Loucy (cell line): Measurements from ENCODE around the gene FAM193A.
"Not testable (repeated sequence)": the region's sequence is repeated elsewhere in the genome, so short reads cannot be mapped to it uniquely, and the experiment has no call there.

Experiments
- H2AFZ ChIP-seq: fragments of 200-600 bp; sonication (generic); 2 replicates; pipeline ENCODE4 v1.6.0; 2016; ENCODE audit warnings: antibody characterized with exemption, mild to moderate bottlenecking, low read length, moderate library complexity
- H3F3A ChIP-seq: fragments of 200-600 bp; 2 replicates; pipeline ENCODE4 v1.6.0; 2016; ENCODE audit warnings: antibody characterized with exemption, low read depth, mild to moderate bottlenecking
- H3K27me3 ChIP-seq: fragments of 200-600 bp; sonication (generic); 2 replicates; pipeline ENCODE4 v1.6.1; 2014; ENCODE audit warnings: low read length, mild to moderate bottlenecking; ENCODE audit not compliant: insufficient read depth, poor library complexity, severe bottlenecking
- H3K36me3 ChIP-seq: fragments of 200-600 bp; sonication (generic); 2 replicates; pipeline ENCODE4 v1.6.1; 2016; ENCODE audit warnings: low read length; ENCODE audit not compliant: insufficient read depth
- H3K4me1 ChIP-seq: fragments of 200-600 bp; sonication (generic); 2 replicates; pipeline ENCODE4 v1.5.1; 2014; ENCODE audit warnings: low read length, mild to moderate bottlenecking; ENCODE audit not compliant: insufficient read depth, poor library complexity, severe bottlenecking
- H3K4me2 ChIP-seq: fragments of 200-600 bp; sonication (generic); 2 replicates; pipeline ENCODE4 v1.6.0; 2014; ENCODE audit warnings: antibody characterized with exemption, low read length, low read depth, mild to moderate bottlenecking; ENCODE audit not compliant: poor library complexity, severe bottlenecking
- H3K4me3 ChIP-seq: fragments of 200-600 bp; sonication (generic); 2 replicates; pipeline ENCODE4 v1.5.1; 2014; ENCODE audit warnings: low read length, mild to moderate bottlenecking, mixed read lengths; ENCODE audit not compliant: poor library complexity, severe bottlenecking
- H3K79me2 ChIP-seq: fragments of 200-600 bp; sonication (generic); 2 replicates; pipeline ENCODE4 v1.6.1; 2014; ENCODE audit warnings: low read length; ENCODE audit not compliant: insufficient read depth
- H3K9ac ChIP-seq: fragments of 200-600 bp; sonication (generic); 2 replicates; pipeline ENCODE4 v1.6.0; 2014; ENCODE audit warnings: mild to moderate bottlenecking, low read depth, low read length, moderate library complexity; ENCODE audit not compliant: poor library complexity, severe bottlenecking
- H3K9me2 ChIP-seq: fragments of 200-600 bp; sonication (generic); replicated peaks from 2 replicates; pipeline ENCODE4 v1.6.1; 2016; ENCODE audit warnings: low read depth, low read length, mixed read lengths
- H3K9me3 ChIP-seq: fragments of 200-600 bp; sonication (generic); 2 replicates; pipeline ENCODE4 v1.6.1; 2014; ENCODE audit warnings: mild to moderate bottlenecking, antibody characterized with exemption, low read length, low read depth; ENCODE audit not compliant: insufficient read depth
- H4K20me1 ChIP-seq: fragments of 200-600 bp; sonication (generic); 2 replicates; pipeline ENCODE4 v1.6.0; 2014; ENCODE audit warnings: antibody characterized with exemption, low read length, mild to moderate bottlenecking; ENCODE audit not compliant: insufficient read depth, poor library complexity, severe bottlenecking
- EZH2phosphoT487 ChIP-seq: fragments of 200-600 bp; IDR thresholded peaks from 2 replicates; pipeline ENCODE4 v1.6.1; 2018; ENCODE audit warnings: antibody characterized with exemption, mild to moderate bottlenecking, moderate library complexity, borderline replicate concordance
- TF ChIP-seq, protein P1 (sequence below): fragments of 200-600 bp; sonication (generic); conservative IDR thresholded peaks from 2 replicates; pipeline ENCODE4 v1.5.1; 2014; ENCODE audit warnings: mild to moderate bottlenecking, antibody characterized with exemption, low read length

The FAM193A gene

DNA sequence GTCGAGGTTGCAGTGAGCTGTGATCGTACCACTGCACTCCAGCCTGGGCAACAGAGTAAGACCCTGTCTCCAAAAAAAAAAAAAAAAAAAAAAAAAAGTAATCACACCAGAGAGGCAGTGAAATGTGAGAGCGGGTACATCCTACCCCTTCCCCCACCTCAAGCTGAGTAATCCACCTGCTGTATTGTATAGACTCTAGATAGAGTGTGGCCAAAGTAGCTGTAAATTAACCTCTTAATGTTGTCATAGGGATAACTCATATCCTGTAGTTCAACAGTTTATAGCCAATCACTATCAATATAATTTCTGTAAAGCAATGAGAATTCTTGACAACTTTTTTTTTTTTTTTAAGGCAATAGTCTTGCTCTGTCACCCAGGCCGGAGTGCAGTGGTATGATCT is 188.9 kb downstream of the FAM193A start:
- H3K9ac ChIP-seq, result no peak overlapping the region
- H3K9me3 ChIP-seq, result no peaks in the 10 kb centered on the region
- H3K4me2 ChIP-seq, result no peak overlapping the region
- H3K4me3 ChIP-seq, result no peak overlapping the region
- H3K27me3 ChIP-seq, result no peaks in the 10 kb centered on the region
- peaks cover 25% of the 10 kb centered on the region; the same call in 1 of the 2 replicates for H3K36me3 ChIP-seq
- H3K9me2 ChIP-seq, result no peaks in the 10 kb centered on the region
- no peaks in the 10 kb centered on the region for H3K4me1 ChIP-seq
- H4K20me1 ChIP-seq, result peaks cover 3% of the 10 kb centered on the region
- H2AFZ ChIP-seq, result no peak overlapping the region
- H3K79me2 ChIP-seq, result no peaks in the 10 kb centered on the region
- TF ChIP-seq EZH2phosphoT487, result no peak
- TF ChIP-seq, protein P1, sequence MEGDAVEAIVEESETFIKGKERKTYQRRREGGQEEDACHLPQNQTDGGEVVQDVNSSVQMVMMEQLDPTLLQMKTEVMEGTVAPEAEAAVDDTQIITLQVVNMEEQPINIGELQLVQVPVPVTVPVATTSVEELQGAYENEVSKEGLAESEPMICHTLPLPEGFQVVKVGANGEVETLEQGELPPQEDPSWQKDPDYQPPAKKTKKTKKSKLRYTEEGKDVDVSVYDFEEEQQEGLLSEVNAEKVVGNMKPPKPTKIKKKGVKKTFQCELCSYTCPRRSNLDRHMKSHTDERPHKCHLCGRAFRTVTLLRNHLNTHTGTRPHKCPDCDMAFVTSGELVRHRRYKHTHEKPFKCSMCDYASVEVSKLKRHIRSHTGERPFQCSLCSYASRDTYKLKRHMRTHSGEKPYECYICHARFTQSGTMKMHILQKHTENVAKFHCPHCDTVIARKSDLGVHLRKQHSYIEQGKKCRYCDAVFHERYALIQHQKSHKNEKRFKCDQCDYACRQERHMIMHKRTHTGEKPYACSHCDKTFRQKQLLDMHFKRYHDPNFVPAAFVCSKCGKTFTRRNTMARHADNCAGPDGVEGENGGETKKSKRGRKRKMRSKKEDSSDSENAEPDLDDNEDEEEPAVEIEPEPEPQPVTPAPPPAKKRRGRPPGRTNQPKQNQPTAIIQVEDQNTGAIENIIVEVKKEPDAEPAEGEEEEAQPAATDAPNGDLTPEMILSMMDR, result no peak
- H3F3A ChIP-seq, result no peaks in the 10 kb centered on the region

DNA sequence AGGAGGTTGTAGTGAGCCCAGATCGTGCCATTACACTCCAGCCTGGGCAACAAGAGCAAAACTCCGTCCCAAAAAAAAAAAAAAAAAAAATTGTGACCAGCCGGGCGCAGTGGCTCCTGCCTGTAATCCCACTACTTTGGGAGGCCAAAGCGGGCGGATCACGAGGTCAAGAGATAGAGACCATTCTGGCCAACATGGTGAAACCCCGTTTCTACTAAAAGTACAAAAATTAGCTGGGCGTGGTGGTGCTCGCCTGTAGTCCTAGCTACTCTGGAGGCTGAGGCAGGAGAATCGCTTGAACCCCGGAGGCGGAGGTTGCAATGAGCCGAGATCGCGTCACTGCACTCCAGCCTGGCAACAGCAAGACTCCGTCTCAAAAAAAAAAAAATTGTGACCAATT is 190.4 kb downstream of the FAM193A start:
- not testable (repeated sequence) for H3K4me3 ChIP-seq, H3K9me3 ChIP-seq, H2AFZ ChIP-seq

DNA sequence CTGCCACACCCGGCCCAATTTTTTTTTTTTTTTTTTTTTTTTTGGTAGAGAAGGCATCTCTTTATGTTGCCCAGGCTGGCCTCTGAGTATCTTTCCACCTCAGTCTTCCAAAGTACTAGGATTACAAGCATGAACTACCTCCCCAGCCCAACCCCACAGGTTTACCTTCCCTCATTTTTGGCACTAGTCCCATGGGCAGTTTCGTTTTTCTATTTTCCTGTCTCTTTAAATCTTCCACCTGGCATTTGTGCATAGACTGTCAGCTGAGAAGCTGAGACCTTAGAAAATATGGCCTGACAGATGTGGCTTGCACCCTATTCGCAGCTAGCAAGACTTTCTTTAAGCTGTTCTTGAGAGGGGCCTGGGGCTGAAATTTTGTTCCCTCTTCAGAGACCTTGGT is 191.8 kb downstream of the FAM193A start:
- H3K27me3 ChIP-seq, result no peaks in the 10 kb centered on the region
- TF ChIP-seq, protein P1, result no peak
- no peak for TF ChIP-seq EZH2phosphoT487
- H3K4me2 ChIP-seq, result no peak overlapping the region
- no peak overlapping the region for H3K4me3 ChIP-seq
- no peaks in the 10 kb centered on the region for H3F3A ChIP-seq
- peaks cover 3% of the 10 kb centered on the region for H4K20me1 ChIP-seq
- no peaks in the 10 kb centered on the region for H3K4me1 ChIP-seq
- peaks cover 28% of the 10 kb centered on the region; the same call in 1 of the 2 replicates for H3K36me3 ChIP-seq
- no peaks in the 10 kb centered on the region for H3K9me2 ChIP-seq
- no peaks in the 10 kb centered on the region for H3K79me2 ChIP-seq
- H3K9me3 ChIP-seq, result no peaks in the 10 kb centered on the region
- H3K9ac ChIP-seq, result no peak overlapping the region
- no peak overlapping the region for H2AFZ ChIP-seq

More for the DNA sequence above, 190.4 kb downstream of the FAM193A start:
- not testable (repeated sequence) for H3K4me1 ChIP-seq, H3F3A ChIP-seq, H3K4me2 ChIP-seq, H3K79me2 ChIP-seq, H3K27me3 ChIP-seq, H4K20me1 ChIP-seq, H3K9me2 ChIP-seq, H3K9ac ChIP-seq
- peaks cover 22% of the 10 kb centered on the region; the same call in 1 of the 2 replicates for H3K36me3 ChIP-seq

DNA sequence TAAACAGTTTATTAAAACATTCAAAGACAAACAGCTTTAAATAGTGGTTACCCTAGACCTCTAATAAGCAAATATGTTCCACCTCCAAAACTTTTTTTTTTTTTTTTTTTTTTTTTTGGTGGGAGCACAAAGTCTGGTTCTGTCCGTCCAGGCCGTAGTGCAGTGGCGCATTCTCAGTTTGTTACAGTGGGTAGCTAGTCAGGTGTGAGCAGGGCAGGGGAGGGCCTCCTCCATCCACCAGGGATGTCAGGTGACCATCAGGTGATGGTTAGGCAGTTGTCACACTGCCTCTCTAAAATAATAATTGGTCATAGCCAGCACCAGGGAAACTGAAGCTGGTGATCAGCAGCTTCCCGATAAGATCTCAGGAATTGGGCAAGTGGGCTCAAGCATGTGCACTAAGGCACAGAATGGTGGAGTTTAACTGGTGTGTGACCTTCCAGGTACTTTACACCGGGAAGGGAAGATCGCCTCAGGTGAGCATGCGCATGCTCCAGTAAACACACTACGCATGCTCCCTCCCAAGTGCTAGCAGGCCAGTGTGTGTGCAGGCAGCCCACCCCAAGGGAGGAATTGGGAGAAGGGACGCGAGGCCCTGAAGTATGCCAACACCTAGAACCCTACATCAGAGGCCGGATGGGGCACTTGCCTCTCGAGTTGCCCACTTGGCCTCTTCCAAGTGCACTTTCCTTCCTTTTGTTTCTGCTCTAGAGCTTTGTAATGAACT is 192.5 kb downstream of the FAM193A start:
- H3K4me1 ChIP-seq, result no peaks in the 10 kb centered on the region
- H3K4me3 ChIP-seq, result no peak overlapping the region
- no peak overlapping the region for H3K4me2 ChIP-seq
- H3K27me3 ChIP-seq, result no peaks in the 10 kb centered on the region
- peaks cover 36% of the 10 kb centered on the region; the same call in 1 of the 2 replicates for H3K36me3 ChIP-seq
- H3K79me2 ChIP-seq, result no peaks in the 10 kb centered on the region
- no peak for TF ChIP-seq EZH2phosphoT487
- TF ChIP-seq, protein P1, result no peak
- no peak overlapping the region for H3K9ac ChIP-seq
- H4K20me1 ChIP-seq, result peaks cover 3% of the 10 kb centered on the region
- H3F3A ChIP-seq, result no peaks in the 10 kb centered on the region
- no peaks in the 10 kb centered on the region for H3K9me2 ChIP-seq
- no peak overlapping the region for H2AFZ ChIP-seq
- no peaks in the 10 kb centered on the region for H3K9me3 ChIP-seq
